HepG2 (cell line): ENCODE data around the gene B3GALNT2. TPM values are rescaled to one million over a fixed set of nuclear protein-coding genes. Genes with fewer than 3 reads are reported as not detected.

ENCODE experiments used
- ATAC-seq: fragments of 200-7000 bp; cut with Tn5 transposase; 3 replicates; pipeline ENCODE4 v1.9.1; 2020; ENCODE audit warnings: mild to moderate bottlenecking, moderate library complexity
- BruUV-seq: library from RNA; stranded (reverse); fragments of 400-500 nt; replicated peaks from 2 replicates; lab custom pipeline; 2021; lab: Mats Ljungman, UMichigan
- CTCF ChIA-PET: fragments of 300-600 bp; formaldehyde crosslinking; extraction: SDS; loops from one replicate; lab custom pipeline; 2021; ENCODE audit warnings: low total read pairs, inconsistent platforms, low intra/inter-chr PET ratio; lab: Yijun Ruan, JAX
- POLR2A ChIA-PET: fragments of 350-600 bp; sonication (Branson Sonifier 250); formaldehyde crosslinking; loops from one replicate; lab custom pipeline; 2020; ENCODE audit warnings: antibody characterized with exemption, inconsistent platforms; lab: Yijun Ruan, JAX
- DNase-seq: peaks from one replicate; pipeline ENCODE4 v3.0.0-alpha.2; 2015; ENCODE audit warnings: low spot score
- FAIRE-seq: peaks from 3 replicates; lab custom pipeline; 2011; peaks lifted over from hg19 to GRCh38; lab: Jason Lieb, UNC
- H2AFZ ChIP-seq: one replicate; pipeline ENCODE4 v1.6.1; 2011; ENCODE audit warnings: low read length, inconsistent platforms
- H3K27ac ChIP-seq: fragments of 300-600 bp; 3 replicates; pipeline ENCODE4 v1.8.0; 2011; ENCODE audit warnings: mixed run types, mild to moderate bottlenecking, mixed read lengths, low read length, inconsistent platforms; ENCODE audit not compliant: insufficient read depth; ENCODE audit errors: extremely low read length
- H3K27me3 ChIP-seq, 2 experiments: fragments of 200-600 bp in 1 of 2; 2 replicates in 1 of 2; 3 replicates in 1 of 2; pipeline versions ENCODE4 v1.6.0 to v1.8.0; 2011; ENCODE audit warnings: low read length in 2 of 2, mild to moderate bottlenecking in 2 of 2, moderate library complexity in 2 of 2, inconsistent platforms in 1 of 2; ENCODE audit not compliant: insufficient read depth in 2 of 2, control insufficient read depth in 1 of 2
- H3K36me3 ChIP-seq, 2 experiments: fragments of 200-600 bp in 1 of 2; replicated peaks in 1 of 2; 2 replicates in 1 of 2; 3 replicates in 1 of 2; pipeline versions ENCODE4 v1.5.1 to v1.8.0; 2011; ENCODE audit warnings: low read length in 2 of 2, inconsistent platforms in 1 of 2; ENCODE audit not compliant: insufficient read depth in 2 of 2, control insufficient read depth in 1 of 2
- H3K4me1 ChIP-seq: 2 replicates; pipeline ENCODE4 v1.5.1; 2012; ENCODE audit warnings: low read length, inconsistent platforms; ENCODE audit not compliant: insufficient read depth
- H3K4me2 ChIP-seq: 2 replicates; pipeline ENCODE4 v1.6.0; 2011; ENCODE audit warnings: low read depth, low read length, inconsistent platforms
- H3K4me3 ChIP-seq, 3 experiments: fragments of 200-600 bp in 1 of 3; sonication (generic), shearing (Covaris generic) in 1 of 3; replicated peaks in 1 of 3; 2 replicates each; pipeline ENCODE4 v1.5.1; 2011 to 2016; ENCODE audit warnings: low read length in 3 of 3, inconsistent platforms in 2 of 3, low read depth in 2 of 3, mild to moderate bottlenecking in 2 of 3, control low read depth in 1 of 3, mixed read lengths in 1 of 3; ENCODE audit not compliant: insufficient read depth in 1 of 3
- H3K79me2 ChIP-seq: one replicate; pipeline ENCODE4 v1.6.1; 2011; ENCODE audit warnings: low read length, inconsistent platforms; ENCODE audit not compliant: insufficient read depth
- H3K9ac ChIP-seq: 2 replicates; pipeline ENCODE4 v1.6.0; 2011; ENCODE audit warnings: mild to moderate bottlenecking, low read depth, low read length, inconsistent platforms; ENCODE audit not compliant: insufficient read depth
- H3K9me3 ChIP-seq: 2 replicates; pipeline ENCODE4 v1.5.1; 2012; ENCODE audit warnings: mild to moderate bottlenecking, low read length
- H4K20me1 ChIP-seq: 2 replicates; pipeline ENCODE4 v1.6.0; 2011; ENCODE audit warnings: inconsistent platforms, mild to moderate bottlenecking, low read length, moderate library complexity; ENCODE audit not compliant: insufficient read depth
- ESRRA ChIP-seq: sonication (generic); formaldehyde crosslinking; IDR thresholded peaks from 2 replicates; pipeline ENCODE4 v1.5.1; 2020; ENCODE audit warnings: mild to moderate bottlenecking, low read depth, missing genetic modification reagents
- NRL ChIP-seq: sonication (generic); formaldehyde crosslinking; IDR thresholded peaks from 2 replicates; pipeline ENCODE4 v1.5.0; 2020; ENCODE audit warnings: missing genetic modification reagents, mild to moderate bottlenecking, moderate library complexity, borderline replicate concordance
- WGBS: methylation state at CpG from one replicate; pipeline ENCODE4 v1.1.6; 2017; ENCODE audit warnings: low lambda C conversion rate; 5-methylcytosine and 5-hydroxymethylcytosine counted together
- in situ Hi-C: cut with HindIII; loops from 2 replicates; pipeline ENCODE4 v1.10.0; 2017; ENCODE audit warnings: low pct_unique_long_range_greater_than_20kb; ENCODE audit not compliant: extremely low pct_ligation_motif_present
- intact Hi-C: fragments of 100-400 bp; cut with micrococcal nuclease; formaldehyde crosslinking; loops from one replicate; pipeline ENCODE4 v1.10.0; 2022; ENCODE audit not compliant: unreplicated experiment
- polyA plus RNA-seq, 8 experiments: library from polyadenylated mRNA; depleted of rRNA in 3 of 8; stranded (reverse) in 7 of 8; unstranded in 1 of 8; fragments of >200 nt; fragmentation: Illumina TruSeq in 4 of 8; extraction: Trizol in 4 of 8; gene quantifications; 2 replicates each; pipeline versions ENCODE4 v1.2.1 to v1.2.3, GENCODE V29; 2011 to 2016; ENCODE audit warnings: low read depth in 4 of 8, missing spikeins in 1 of 8, mixed read lengths in 1 of 8; ENCODE audit not compliant: insufficient read depth in 1 of 8
- total RNA-seq, 5 experiments: library from RNA; depleted of rRNA; stranded (reverse); fragments of >200 nt; fragmentation: Illumina TruSeq; extraction: Trizol; gene quantifications; 2 replicates each; pipeline ENCODE4 v1.2.3, GENCODE V29; 2016; ENCODE audit warnings: low read depth in 1 of 5
- TF ChIP-seq, protein P1 (sequence below): sonication (generic); formaldehyde crosslinking; IDR thresholded peaks from 2 replicates; pipeline ENCODE4 v1.5.0; 2020; ENCODE audit warnings: mild to moderate bottlenecking, missing genetic modification reagents, moderate library complexity
- TF ChIP-seq, protein P2 (sequence below): sonication (generic); formaldehyde crosslinking; IDR thresholded peaks from 2 replicates; pipeline ENCODE4 v1.4.0; 2020; ENCODE audit warnings: missing genetic modification reagents
- TF ChIP-seq, protein P3 (sequence below): sonication (generic); formaldehyde crosslinking; IDR thresholded peaks from 2 replicates; pipeline ENCODE4 v1.4.0; 2020; ENCODE audit warnings: missing genetic modification reagents

Gene B3GALNT2
- total and polyA plus RNA-seq, 2 of the 13 experiments (the other 11 are each of a cell fraction or from before 2014, with no cell fraction given), result 16.5 to 28.9 TPM

DNA sequence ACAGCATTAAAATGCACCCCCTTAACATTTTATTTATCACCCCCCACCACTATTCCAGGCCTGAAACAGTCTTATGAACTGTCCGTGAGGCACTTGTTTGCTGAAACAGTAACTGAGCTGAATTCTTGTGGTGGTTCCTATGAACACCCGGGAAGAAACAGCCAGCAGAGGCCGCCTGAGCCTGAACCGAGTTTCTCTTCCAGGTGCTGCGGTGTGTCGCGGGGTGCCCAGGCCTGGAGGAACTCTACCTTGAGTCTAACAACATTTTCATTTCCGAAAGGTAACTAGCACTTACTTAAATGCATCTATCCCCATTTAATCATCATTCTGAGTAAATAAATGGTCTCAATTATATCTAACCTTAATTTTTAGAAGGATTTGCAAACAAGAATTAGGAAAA is 70.3 kb downstream of the B3GALNT2 start:
- whole genome bisulfite sequencing, result 94% methylated on average over 8 of the region's 8 CpGs
- Histone ChIP-seq H4K20me1 (no peaks in the 10 kb centered on the region), H3K4me2 (no peak overlapping the region), H3K9ac (no peak overlapping the region), H3K27ac (no peak overlapping the region), H3K36me3 (peaks cover 6 to 57% of the 10 kb centered on the region in 2 experiments), H2AFZ (no peak overlapping the region), H3K79me2 (no peaks in the 10 kb centered on the region), H3K4me1 (no peaks in the 10 kb centered on the region), H3K27me3 (no peaks in the 10 kb centered on the region), H3K4me3 (no peak overlapping the region), H3K9me3 (no peaks in the 10 kb centered on the region)
- BruUV-seq, result no TSS peak
- intact Hi-C loops (no loop called here), in situ Hi-C loops (no loop called here)
- DNase-seq (no peak), FAIRE-seq (no peak), ATAC-seq (no peak)
- CTCF ChIA-PET, result no interaction called here
- POLR2A ChIA-PET, result no interaction called here
- TF ChIP-seq, protein P1, sequence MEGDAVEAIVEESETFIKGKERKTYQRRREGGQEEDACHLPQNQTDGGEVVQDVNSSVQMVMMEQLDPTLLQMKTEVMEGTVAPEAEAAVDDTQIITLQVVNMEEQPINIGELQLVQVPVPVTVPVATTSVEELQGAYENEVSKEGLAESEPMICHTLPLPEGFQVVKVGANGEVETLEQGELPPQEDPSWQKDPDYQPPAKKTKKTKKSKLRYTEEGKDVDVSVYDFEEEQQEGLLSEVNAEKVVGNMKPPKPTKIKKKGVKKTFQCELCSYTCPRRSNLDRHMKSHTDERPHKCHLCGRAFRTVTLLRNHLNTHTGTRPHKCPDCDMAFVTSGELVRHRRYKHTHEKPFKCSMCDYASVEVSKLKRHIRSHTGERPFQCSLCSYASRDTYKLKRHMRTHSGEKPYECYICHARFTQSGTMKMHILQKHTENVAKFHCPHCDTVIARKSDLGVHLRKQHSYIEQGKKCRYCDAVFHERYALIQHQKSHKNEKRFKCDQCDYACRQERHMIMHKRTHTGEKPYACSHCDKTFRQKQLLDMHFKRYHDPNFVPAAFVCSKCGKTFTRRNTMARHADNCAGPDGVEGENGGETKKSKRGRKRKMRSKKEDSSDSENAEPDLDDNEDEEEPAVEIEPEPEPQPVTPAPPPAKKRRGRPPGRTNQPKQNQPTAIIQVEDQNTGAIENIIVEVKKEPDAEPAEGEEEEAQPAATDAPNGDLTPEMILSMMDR (CRISPR knock-in tag), result 0 out of 2 replicates have a peak, but pooled peaks have one; percentile 12
- no peak for TF ChIP-seq NRL (CRISPR knock-in tag)
- TF ChIP-seq, protein P2, sequence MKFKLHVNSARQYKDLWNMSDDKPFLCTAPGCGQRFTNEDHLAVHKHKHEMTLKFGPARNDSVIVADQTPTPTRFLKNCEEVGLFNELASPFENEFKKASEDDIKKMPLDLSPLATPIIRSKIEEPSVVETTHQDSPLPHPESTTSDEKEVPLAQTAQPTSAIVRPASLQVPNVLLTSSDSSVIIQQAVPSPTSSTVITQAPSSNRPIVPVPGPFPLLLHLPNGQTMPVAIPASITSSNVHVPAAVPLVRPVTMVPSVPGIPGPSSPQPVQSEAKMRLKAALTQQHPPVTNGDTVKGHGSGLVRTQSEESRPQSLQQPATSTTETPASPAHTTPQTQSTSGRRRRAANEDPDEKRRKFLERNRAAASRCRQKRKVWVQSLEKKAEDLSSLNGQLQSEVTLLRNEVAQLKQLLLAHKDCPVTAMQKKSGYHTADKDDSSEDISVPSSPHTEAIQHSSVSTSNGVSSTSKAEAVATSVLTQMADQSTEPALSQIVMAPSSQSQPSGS (CRISPR knock-in tag), result no peak
- TF ChIP-seq, protein P3, sequence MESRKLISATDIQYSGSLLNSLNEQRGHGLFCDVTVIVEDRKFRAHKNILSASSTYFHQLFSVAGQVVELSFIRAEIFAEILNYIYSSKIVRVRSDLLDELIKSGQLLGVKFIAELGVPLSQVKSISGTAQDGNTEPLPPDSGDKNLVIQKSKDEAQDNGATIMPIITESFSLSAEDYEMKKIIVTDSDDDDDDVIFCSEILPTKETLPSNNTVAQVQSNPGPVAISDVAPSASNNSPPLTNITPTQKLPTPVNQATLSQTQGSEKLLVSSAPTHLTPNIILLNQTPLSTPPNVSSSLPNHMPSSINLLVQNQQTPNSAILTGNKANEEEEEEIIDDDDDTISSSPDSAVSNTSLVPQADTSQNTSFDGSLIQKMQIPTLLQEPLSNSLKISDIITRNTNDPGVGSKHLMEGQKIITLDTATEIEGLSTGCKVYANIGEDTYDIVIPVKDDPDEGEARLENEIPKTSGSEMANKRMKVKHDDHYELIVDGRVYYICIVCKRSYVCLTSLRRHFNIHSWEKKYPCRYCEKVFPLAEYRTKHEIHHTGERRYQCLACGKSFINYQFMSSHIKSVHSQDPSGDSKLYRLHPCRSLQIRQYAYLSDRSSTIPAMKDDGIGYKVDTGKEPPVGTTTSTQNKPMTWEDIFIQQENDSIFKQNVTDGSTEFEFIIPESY, result peak; percentile 65; the same call in 1 of the 2 replicates
- TF ChIP-seq ESRRA, result no peak
